BJ (cell line): ENCODE results near the gene CALHM1. TPM values are rescaled to one million over a fixed set of nuclear protein-coding genes. Genes with fewer than 3 reads are reported as not detected.

Experiments
- CTCF ChIA-PET: fragments of 350-600 bp; formaldehyde crosslinking; extraction: SDS; loops from one replicate; lab custom pipeline; 2021; ENCODE audit warnings: antibody characterized with exemption, inconsistent platforms; lab: Yijun Ruan, JAX
- POLR2A ChIA-PET: fragments of 300-600 bp; sonication (Branson Sonifier 250); formaldehyde crosslinking; extraction: SDS; loops from one replicate; lab custom pipeline; 2021; ENCODE audit warnings: antibody characterized with exemption; lab: Charles Lee
- DNase-seq: peaks from one replicate; pipeline ENCODE4 v3.0.0-alpha.2; 2011; ENCODE audit warnings: low read depth
- H3K27me3 ChIP-seq: 2 replicates; pipeline ENCODE4 v1.6.0; 2011; ENCODE audit warnings: low read length; ENCODE audit not compliant: control insufficient read depth, insufficient read depth
- H3K36me3 ChIP-seq: 2 replicates; pipeline ENCODE4 v1.5.1; 2011; ENCODE audit warnings: low read length; ENCODE audit not compliant: control insufficient read depth, insufficient read depth
- H3K4me3 ChIP-seq: 2 replicates; pipeline ENCODE4 v1.5.1; 2011; ENCODE audit warnings: low read depth, mild to moderate bottlenecking, control low read depth, low read length
- polyA plus RNA-seq: library from polyadenylated mRNA; depleted of rRNA; stranded (reverse); fragments of >200 nt; gene quantifications from 2 replicates; pipeline ENCODE4 v1.2.3, GENCODE V29; 2011
- TF ChIP-seq, protein P1 (sequence below): IDR thresholded peaks from 2 replicates; pipeline ENCODE4 v1.5.1; 2011; ENCODE audit warnings: low read depth, mild to moderate bottlenecking, control low read depth, inconsistent platforms, low read length, moderate library complexity; ENCODE audit not compliant: insufficient read depth

Gene CALHM1
- polyA plus RNA-seq, 1 experiment = not detected

DNA sequence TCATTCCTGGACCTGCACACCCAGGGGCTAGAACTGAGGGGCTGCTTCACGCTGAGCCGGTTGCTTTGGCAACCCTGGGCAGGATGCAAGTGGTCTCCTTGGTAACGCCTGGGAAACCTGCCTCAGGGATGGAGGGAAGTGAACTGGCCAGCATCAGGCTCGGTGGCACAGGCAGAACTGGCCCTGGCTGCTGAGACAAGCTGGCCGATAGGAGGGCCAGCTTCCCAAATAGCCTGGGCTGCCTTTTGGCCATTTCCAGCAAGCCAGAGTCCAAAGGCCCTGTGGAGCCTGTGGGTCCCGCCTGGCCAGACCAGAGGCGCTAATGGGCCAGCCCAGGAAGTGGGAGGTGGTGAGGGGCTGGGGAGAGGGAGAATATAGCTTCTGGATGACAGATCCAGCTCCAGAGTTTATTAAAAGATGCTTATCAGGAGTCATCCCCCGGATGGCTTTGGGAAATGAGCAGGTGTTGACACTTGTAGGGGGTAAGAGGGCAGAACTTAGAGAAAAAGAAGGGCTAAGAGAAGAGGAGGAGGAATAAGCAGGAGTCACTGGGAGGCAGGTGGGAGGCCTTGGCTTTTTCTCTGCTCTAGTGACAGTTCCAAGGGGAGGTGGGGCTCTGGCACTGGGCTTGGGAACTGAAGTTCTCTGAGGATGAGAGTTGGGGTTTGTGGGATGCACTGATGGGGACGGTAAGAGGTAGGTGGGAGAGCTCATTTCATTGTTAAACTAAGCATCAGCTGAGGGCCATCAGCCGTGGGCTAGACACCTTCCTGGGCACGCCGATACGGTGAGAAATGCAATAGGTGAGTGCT, 44.4 kb upstream of the CALHM1 start:
- TF ChIP-seq, protein P1, sequence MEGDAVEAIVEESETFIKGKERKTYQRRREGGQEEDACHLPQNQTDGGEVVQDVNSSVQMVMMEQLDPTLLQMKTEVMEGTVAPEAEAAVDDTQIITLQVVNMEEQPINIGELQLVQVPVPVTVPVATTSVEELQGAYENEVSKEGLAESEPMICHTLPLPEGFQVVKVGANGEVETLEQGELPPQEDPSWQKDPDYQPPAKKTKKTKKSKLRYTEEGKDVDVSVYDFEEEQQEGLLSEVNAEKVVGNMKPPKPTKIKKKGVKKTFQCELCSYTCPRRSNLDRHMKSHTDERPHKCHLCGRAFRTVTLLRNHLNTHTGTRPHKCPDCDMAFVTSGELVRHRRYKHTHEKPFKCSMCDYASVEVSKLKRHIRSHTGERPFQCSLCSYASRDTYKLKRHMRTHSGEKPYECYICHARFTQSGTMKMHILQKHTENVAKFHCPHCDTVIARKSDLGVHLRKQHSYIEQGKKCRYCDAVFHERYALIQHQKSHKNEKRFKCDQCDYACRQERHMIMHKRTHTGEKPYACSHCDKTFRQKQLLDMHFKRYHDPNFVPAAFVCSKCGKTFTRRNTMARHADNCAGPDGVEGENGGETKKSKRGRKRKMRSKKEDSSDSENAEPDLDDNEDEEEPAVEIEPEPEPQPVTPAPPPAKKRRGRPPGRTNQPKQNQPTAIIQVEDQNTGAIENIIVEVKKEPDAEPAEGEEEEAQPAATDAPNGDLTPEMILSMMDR = no peak
- no peak for DNase-seq
- Histone ChIP-seq H3K27me3 (peaks cover 47% of the 10 kb centered on the region), H3K36me3 (no peaks in the 10 kb centered on the region), H3K4me3 (no peak overlapping the region)
- POLR2A ChIA-PET = interaction anchor here (0.6 kb wide), 1 partner anchor 20 kb away, joined by 3 read pairs; no protein-coding TSS in a partner anchor
- CTCF ChIA-PET = interaction anchor here (1.1 to 1.6 kb wide), 2 partner anchors 9 to 11 kb away, joined by 3 to 5 read pairs; no protein-coding TSS in a partner anchor

DNA sequence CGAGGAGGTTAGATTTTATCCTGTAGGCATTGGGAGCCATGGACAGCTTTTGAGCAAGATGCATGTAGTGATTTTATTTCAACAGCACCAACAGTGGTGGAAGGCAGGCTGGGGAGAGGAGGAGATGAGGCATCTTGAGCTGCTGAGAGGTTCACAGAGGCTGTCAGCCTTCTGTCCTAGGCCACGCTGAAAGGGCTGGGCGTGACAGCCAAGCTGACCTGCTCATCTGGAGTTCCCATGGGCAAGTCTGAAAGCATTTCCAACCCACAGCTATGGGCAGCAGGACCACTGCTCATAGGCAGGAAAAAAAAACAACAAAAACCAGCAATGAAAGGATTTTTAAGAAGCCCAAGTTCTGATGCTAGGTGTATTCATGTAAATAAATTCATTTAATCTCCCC, 42.5 kb upstream of the CALHM1 start:
- TF ChIP-seq, protein P1 = no peak
- CTCF ChIA-PET = interaction anchor here (0.8 to 1.4 kb wide), 2 partner anchors 9 to 50 kb away, joined by 3 to 5 read pairs; no protein-coding TSS in a partner anchor

DNA sequence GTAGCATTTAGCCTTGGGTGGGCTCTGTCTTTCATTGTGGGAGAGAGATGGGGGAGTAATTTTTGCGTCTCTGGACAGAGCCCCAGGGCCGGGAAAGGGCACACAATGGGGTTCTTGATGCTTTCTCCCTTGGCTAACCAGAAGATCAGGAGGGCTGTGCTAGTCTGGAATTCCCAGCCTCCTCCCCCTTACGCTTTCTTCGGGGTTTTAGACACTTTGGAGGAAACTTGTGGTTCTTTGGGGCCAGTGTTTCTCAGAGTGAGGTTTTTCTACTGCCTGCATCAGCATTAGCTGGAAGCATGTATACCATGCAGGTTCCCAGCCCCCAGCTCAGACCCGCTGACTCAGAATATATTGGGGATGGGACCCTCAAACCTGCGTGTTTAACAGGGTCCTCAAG, 41.8 kb upstream of the CALHM1 start:
- ChIA-PET POLR2A (no interaction called here), CTCF (interaction anchor here (1.4 kb wide), 1 partner anchor 9 kb away, joined by 5 read pairs; no protein-coding TSS in a partner anchor)
- no peak overlapping the region for H3K4me3 ChIP-seq

More for the DNA sequence above, 42.5 kb upstream of the CALHM1 start:
- Histone ChIP-seq H3K27me3 (peaks cover 43% of the 10 kb centered on the region), H3K36me3 (no peaks in the 10 kb centered on the region), H3K4me3 (no peak overlapping the region)
- POLR2A ChIA-PET = no interaction called here
- no peak for DNase-seq

DNA sequence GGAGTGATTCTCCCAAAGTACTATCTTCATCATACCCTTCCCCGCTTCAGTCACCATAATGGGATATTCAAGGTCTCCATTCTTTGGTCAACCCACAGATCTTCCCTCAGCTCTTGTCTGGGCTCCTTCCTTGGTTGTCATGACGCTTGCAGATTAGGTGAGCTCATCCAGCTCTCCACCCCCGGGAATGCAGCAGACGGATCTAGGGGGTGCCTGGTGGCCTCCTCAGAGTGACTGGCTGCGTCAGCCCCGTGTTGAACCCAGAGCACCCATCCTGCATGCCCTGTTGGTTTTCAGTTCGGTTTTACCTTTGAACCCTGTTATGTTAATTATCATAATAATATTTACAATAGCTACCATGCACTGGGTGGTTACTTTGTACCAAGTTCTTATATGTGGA, 41.2 kb upstream of the CALHM1 start:
- POLR2A ChIA-PET = no interaction called here
- TF ChIP-seq, protein P1 = no peak
- DNase-seq = no peak

More for the DNA sequence above, 41.8 kb upstream of the CALHM1 start:
- no peaks in the 10 kb centered on the region for H3K36me3 ChIP-seq
- no peak for DNase-seq
- H3K27me3 ChIP-seq = peaks cover 38% of the 10 kb centered on the region
- TF ChIP-seq, protein P1 = no peak

DNA sequence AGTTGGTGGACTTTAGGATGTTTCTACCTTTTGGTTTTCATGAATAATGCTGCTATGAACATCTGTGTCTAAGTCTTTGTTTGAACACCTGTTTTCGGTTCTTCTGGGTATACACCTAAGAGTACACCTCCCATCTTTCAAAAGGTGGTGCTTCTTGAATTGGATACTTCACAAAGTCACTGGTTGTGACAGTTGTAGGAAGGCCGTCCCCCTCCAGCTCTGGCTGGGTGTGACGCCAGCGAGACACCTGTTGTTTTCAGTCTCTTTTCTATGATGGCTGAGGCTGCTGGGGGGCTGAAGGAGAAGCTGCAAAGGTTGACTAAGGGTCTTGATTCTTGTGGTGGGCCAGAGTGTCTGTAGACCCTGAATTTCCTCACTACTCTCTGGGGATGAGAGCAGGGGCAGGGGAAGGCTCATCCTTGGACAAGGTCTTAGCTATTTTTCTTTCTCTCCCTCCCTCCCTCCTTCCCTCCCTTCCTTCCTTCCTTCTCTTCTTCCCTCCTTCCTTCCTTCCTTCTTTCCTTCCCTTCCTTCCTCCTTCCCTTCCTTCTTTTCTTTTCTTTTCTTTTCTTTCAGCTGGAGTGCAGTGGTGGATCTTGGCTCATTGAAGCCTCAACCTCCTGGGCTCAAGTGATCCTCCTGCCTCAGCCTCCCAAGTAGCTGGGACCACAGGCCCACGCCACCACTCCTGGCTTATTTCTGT, 40.4 kb upstream of the CALHM1 start:
- ChIA-PET CTCF (interaction anchor here (0.6 kb wide), 2 partner anchors 14 to 309 kb away, joined by 3 read pairs; no protein-coding TSS in a partner anchor), POLR2A (no interaction called here)
- no peak for DNase-seq
- no peak overlapping the region for H3K4me3 ChIP-seq
- no peaks in the 10 kb centered on the region for H3K36me3 ChIP-seq
- peaks cover 50% of the 10 kb centered on the region for H3K27me3 ChIP-seq
- TF ChIP-seq, protein P1 = no peak

More for the DNA sequence above, 41.2 kb upstream of the CALHM1 start:
- CTCF ChIA-PET = no interaction called here
- no peak overlapping the region for H3K4me3 ChIP-seq
- peaks cover 44% of the 10 kb centered on the region for H3K27me3 ChIP-seq
- H3K36me3 ChIP-seq = no peaks in the 10 kb centered on the region
